Measurements from ENCODE around the gene TIMD4.
"Not testable (repeated sequence)": the region's sequence is repeated elsewhere in the genome, so short reads cannot be mapped to it uniquely, and the experiment has no call there.

GRCh38 chr5:156967386-156967785, 4.4 kb upstream of the TIMD4 start:
- not testable (repeated sequence) for TF ChIP-seq CTCF, EZH2, EZH2phosphoT487 (IDR thresholded peaks at IDR 0.05)

Measured in neural progenitor cell (in vitro differentiated cells).